Right ventricle myocardium inferior (tissue), 1 donor: Measurements from ENCODE around the gene APBA1. TPM values are rescaled to one million over a fixed set of nuclear protein-coding genes. Genes with fewer than 3 reads are reported as not detected.
A peak's percentile ranks its signal among the peaks of the same experiment; 100 is the strongest.

Experiments used
- ATAC-seq: fragments of 200-7000 bp; cut with Tn5 transposase; one replicate; pipeline ENCODE4 v1.9.1; 2020; ENCODE audit warnings: mild to moderate bottlenecking, moderate library complexity
- DNase-seq: peaks from one replicate; pipeline ENCODE4 v3.0.0; 2021; ENCODE audit errors: missing footprints
- intact Hi-C: fragments of 100-400 bp; cut with DNase I; formaldehyde crosslinking; loops from one replicate; pipeline ENCODE4 v1.11.0; 2022
- long read RNA-seq: library from polyadenylated mRNA; unstranded; transcript quantifications from one replicate; pipeline ENCODE4 v2.0.0, GENCODE V29; 2021
- total RNA-seq: library from RNA; stranded (reverse); fragmentation: NEBNext Ultra II Directional; extraction: Animal tissue kit (Norgen Biotek cat#: 25700); gene quantifications from one replicate; pipeline ENCODE4 v1.2.1, GENCODE V29; 2021
- donor health status: DM: no; HTN: yes; CAD: no; lungs with severe emphysema.

Gene APBA1
- 2.8 TPM for total RNA-seq
- long read RNA-seq, result 0 reads

DNA sequence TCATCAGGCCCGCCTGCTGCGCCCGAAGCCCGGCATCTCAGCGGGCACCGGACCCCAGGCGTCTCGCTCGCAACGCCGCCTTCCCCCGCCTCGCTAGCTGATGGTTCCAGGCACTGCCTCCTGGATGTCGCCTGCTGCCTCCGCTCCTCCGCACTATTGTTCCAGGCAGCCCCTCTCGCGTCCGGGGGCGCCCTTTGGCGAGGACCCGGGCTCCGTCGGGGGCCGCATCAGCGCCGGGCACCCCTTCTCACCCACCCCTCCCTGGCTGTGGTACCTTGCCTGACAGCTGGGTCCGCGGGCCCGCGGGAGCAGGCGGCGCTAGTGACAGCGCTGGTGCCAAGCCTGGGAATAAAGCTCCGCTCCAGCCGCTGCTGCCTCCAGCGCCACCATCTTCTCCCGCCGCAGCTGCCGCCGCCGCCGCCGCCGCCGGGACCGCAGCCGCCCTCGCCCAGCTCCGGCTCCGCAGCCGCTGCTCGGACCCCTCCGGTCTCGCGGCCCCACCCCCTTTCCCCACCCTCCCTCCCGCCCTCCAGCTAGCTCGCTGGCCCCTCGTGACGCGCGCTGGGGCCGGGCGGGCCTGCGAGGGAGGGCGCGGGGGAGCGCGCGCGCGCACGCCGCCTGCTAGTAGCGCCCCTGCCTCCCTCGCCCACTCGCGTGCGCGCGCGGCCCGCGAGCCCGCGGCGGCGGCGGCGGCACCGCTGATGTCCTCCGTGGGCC is at the start of gene APBA1:
APBA1 (minus strand) TSS at position 493 of the 717 bp plus-strand sequence.
- ATAC-seq (peak; percentile 90), DNase-seq (peak; percentile 86)
- intact Hi-C loops, result loop anchor here (1.0 to 5.0 kb wide), 4 partner anchors 88 to 555 kb away; partner anchors contain the start of gene PTAR1

DNA sequence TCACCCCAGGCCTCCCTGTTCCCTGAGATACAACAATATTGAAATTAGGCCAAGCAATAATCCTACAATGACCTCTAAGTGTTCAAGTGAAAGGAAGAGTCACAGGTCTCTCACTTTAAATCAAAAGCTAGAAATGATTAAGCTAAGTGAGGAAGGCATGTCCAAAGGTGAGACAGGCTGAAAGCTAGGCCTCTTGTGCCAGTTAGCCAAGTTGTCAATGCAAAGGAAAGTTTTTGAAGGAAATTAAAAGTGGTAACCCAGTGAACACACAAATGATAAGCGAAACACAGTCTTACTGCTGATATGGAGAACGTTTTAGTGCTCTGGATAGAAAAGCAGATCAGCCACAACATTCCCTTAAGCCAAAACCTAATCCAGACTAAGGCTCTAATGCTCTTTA is 47.8 kb upstream of the APBA1 start:
- intact Hi-C loops, result no loop called here
- no peak for DNase-seq
- no peak for ATAC-seq

DNA sequence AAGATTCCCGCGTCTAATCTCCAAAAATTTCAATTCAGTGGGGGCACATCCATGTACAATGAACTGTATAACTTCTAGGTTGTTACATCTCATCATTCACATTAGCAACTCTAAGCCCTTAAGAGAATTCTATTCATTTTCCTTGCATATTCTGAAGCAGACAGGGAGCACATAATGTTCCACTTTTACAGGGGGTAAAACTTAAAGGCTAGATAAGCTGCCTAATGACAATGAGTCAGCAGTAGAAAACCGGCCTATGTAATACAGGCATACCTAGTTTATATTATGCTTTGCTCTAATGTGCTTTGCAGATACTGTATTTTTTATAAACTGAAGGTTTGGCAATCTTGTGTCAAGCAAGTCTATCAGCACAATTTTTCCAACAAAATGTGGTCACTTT is 47.2 kb upstream of the APBA1 start:
- DNase-seq (no peak), ATAC-seq (no peak)
- intact Hi-C loops, result no loop called here

DNA sequence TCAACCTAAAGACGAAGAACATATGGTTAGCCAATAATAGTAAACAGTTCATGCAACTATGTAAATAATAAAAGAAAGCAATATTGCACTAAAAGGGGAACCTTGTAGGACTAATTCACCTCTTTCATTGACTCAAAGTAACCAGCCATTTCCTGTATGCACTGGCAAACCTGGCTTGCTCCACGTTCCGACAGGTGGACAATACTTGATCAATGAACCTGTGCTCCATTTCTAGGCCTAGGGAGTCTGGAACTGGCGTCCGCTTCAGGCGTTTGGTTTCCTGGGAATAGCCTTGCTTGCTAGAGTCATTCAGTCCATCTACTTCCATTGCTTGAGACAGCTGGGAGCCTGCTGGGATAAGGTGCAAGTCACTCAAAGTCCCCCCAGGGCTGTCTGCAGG is 46.0 kb upstream of the APBA1 start:
- ATAC-seq (no peak), DNase-seq (no peak)
- intact Hi-C loops, result no loop called here

DNA sequence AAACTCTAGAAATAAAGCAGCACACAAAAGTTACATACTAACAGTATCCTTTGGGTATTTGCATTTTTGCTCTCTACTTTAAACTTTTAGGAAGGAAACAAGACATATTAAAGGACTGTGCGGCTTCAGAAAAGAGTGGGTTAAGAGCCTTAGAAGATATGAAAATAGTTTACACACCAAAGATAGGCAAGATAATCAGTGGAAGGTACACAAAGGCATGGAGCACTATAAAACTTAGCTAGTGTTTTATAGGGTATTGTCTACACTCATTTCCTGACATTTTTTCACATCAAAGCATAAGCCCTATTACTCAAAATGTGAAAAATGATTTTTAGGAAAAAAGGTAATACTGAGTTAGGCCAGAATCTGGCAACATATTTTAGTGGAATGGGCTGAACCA is 43.7 kb upstream of the APBA1 start:
- DNase-seq (no peak), ATAC-seq (no peak)
- intact Hi-C loops, result no loop called here

DNA sequence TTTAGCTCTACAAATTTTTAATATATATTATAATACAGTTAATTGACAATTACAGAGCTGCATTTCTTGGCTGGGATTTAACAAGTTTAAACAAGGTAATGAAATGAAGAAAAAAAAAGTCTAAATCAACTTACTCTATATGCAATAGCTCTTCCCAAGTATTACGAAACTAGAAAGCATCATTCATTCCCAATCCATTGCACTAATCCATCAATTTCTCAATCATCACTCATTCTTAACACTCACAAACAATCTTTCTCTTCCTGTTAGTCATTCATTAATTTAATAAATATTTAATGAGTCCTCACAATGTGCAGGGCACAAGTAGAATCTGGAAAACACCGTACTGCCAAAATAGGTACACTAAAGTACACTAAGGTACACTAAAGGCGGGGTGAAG is 42.9 kb upstream of the APBA1 start:
- intact Hi-C loops, result no loop called here
- no peak for ATAC-seq

DNA sequence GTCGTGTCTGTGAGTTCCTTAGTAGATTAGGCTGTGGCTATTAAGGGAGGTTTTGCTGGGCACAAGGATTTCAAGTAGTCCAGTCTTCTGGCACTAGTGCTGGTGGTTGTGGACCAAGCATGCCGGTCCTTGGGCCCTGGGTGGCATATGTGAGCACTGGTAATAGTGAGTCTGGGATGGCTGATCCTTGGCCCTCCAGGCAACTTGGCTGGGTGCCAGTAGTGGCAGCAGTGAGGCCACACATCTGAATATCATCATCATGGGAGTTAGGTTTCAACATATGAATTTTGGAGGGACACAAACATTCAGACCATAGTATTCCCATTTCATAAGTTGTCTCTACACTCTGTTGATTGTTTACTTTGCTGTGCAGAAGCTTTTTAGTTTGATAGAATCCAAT is 25.3 kb upstream of the APBA1 start:
- intact Hi-C loops, result no loop called here
- DNase-seq (peak; percentile 53), ATAC-seq (no peak)

More for the DNA sequence above, 42.9 kb upstream of the APBA1 start:
- DNase-seq, result no peak

DNA sequence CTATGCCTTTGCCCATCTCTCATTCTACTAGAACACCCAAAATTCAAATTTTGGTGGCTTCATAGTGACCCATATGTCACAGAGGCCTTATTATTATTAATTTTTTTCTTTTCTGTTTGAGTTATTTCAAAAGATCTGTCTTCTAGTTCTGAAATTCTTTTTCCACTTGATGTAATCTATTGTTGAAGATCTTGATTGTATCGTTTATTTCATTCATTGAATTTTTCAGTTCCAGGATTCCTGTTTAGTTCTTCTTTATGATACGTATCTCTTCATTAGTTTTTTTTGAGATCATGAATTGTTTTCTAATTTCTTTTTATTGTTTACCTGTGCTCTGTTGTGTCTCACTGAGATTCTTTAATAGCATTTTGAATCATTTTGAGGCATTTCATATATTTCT is 24.6 kb upstream of the APBA1 start:
- intact Hi-C loops, result no loop called here
- DNase-seq, result no peak
- no peak for ATAC-seq

DNA sequence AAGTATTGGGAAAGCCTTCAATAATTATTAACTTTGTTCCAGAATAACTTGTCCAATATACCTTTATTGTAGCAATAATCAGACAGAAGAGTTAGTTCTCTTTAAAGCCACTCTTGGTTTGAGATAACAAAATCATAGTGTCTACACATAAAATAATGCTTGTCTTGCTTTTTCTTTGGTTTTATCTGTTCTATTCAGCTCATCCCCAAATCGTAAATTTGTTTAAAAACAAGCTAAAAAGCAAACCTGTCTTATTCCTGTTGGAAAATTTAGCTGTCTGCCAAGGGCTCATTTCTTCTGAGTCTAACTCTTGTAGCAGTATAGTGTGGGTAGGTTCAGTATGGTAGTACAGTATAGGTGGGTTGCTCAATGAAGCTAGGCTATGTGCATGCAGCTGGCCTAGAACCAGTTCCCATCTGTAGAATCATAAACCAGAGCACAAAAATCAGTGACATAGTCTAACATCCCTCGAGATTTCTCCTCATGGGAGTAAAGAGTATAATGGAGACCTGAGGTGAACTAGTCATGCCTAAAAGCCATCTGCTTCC is 17.9 kb upstream of the APBA1 start:
- no peak for ATAC-seq
- no peak for DNase-seq
- intact Hi-C loops, result no loop called here

DNA sequence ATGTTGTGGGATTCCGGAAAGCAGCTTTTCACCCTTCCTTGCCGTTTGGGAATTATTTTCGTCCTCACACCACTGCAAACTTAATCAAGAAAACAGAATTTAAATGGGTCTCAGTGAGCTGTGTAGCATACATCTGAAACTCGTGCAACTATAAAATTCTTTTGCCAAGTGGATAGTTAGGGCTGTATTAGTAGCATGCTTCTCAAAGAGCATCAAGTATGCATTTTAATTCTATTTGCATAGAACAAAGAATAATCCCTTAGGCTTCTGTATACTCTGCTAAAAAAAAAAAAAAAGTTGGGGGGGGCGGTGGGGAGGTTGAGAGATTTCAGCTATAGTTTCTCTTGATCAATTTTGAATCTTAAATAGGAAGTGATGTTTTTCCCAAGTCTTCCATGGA is 11.8 kb upstream of the APBA1 start:
- no peak for ATAC-seq
- no peak for DNase-seq
- intact Hi-C loops, result no loop called here

DNA sequence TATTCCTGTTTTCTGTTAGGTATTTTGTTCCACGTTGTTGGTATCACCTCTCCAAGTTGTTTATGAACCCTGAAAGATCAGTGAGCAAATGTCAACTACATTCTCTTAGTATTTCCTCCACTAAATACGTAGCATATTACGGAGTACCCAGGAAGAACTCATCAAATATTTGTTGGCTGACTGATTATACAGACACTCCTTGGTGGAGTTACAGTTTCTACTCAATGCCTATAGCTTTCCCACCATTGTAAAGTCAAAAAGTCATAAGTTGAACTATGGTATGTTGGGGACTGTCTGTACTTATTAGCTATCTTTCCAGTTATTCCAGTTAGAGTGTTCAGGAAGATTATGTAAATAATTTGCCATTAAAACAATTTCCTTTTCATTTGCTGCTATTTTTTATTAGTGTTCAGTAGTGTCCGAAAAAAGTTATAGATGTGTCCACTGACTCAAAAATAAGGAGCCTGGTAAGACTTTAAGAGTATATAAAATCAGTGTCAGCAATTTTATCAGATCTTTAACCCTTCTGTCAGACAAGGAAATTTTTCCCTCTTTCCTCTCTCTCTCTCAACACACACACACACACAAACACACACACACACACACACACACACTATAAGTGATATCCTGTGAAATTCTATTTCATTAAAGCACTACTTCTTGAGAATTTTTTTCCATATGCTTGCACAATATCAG is 6.8 kb upstream of the APBA1 start:
- intact Hi-C loops, result no loop called here
- DNase-seq (no peak), ATAC-seq (no peak)

DNA sequence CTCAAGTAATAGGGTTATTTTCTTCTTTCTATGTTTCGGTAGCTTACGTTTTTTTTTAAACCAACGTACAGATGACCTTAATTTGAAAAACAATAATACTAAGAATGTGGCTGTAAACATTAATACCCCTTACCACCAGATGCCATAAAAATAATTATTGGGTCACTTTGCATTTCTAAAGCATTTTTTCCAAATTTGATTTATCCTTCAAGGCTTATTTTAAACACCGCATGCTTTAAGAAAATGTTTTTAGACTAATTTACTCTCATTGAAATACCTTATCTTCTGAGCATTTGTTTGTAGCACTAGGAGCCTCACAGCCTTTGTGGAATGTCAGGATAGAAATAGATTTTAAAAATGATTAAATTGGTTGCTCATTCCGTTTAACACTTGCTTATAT is 5.8 kb upstream of the APBA1 start:
- intact Hi-C loops, result no loop called here
- DNase-seq (no peak), ATAC-seq (no peak)

DNA sequence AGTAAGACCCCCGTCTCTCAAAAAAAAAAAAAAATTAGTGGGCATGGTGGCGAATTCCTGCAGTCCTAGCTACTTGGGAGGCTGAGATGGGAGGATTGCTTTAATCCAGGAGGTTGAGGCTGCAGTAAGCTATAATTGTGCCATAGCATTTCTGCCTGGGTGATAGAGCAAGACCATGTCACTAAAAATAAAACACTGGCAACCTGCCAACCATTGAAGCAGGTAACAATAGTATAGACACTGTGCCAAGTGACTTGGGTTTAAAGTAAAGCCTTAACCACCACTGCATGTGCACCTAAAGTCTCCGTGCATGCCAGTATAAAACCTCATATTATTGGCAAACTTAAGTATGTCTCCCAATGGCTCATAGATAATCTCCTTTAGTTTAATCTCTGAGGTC is 3.4 kb upstream of the APBA1 start:
- intact Hi-C loops, result no loop called here
- ATAC-seq, result no peak
- DNase-seq, result no peak

DNA sequence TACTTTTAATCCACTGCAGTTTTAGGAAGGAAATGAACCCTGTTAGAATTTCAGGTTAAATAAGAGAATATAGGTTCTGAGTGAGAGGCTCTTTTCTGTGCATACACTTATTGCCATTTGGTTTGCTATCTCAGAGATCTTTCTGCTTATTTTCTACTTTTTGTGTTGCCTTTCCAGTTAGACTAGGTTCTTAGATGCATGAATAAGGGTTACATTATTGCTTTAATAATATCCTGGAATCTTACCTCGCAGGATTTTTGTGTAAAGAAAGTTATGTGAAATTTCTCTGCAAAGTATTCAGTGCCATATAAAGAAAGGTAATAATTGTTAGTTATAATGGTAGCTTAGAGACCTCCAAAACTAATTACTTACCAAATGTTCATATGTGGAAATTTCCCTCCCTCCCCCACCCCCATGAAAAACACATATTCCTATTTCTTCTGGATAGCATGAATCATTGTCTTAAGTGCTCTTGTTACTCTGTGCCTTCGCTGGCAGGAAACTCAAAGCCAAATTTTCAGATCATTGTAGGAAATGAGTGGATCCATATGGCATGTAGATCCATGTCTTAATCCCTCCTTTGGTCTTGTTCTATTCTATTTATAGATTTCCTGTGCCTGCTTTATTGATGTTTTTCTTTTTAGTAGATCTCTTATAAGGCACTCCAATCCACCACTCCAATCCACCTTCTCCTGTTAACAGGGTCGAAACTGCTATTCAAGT is 2.7 kb upstream of the APBA1 start:
- ATAC-seq (no peak), DNase-seq (no peak)
- intact Hi-C loops, result loop anchor here (5.0 kb wide), 2 partner anchors 253 to 552 kb away; no protein-coding TSS in a partner anchor

DNA sequence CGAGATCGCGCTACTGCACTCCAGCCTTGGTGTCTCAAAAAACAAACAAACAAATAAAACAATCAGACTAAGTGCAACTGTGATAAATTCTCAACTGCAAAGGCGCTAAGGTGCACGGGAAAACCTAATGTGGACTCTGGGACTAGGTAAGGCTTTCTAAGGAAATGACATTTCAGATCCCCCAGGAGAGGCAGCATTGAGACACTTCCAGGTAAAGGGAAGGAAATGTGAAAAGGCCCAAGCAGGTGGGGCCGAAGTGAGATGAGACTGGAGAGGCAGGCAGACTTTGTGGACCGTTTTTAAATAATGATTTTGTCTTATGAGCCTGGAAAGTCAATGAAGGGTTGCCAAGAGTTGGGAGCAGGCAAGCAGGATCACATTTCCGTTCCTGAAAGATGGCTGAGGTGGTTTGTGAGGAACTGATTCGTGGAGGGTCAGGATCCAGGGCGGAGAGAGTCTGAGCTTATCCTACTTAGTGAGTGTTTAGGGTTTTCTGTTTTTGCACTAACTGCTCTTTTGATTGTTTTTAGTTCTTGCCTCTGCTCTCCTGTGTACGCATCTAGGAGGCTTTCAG is 2.0 kb upstream of the APBA1 start:
- intact Hi-C loops, result loop anchor here (5.0 kb wide), 2 partner anchors 252 to 553 kb away; no protein-coding TSS in a partner anchor
- DNase-seq (no peak), ATAC-seq (no peak)

DNA sequence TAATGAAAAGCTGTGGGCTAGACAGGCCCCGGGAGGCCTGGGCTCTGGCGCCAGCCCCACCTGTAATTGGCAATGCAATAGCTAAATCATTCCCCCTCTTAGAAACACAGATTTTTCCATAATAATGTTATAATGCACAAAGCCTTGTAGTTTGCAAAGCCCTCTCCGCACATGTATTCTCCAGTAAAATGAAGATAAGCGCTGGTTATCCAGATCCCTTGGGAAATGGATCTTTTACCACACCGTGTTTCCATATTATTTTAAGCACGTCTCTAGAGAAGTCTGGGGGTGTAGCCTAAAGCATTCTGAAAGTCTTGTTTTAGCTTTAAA is 1.1 kb upstream of the APBA1 start:
- intact Hi-C loops, result loop anchor here (1.0 to 5.0 kb wide), 4 partner anchors 204 to 554 kb away; no protein-coding TSS in a partner anchor
- ATAC-seq, result no peak

DNA sequence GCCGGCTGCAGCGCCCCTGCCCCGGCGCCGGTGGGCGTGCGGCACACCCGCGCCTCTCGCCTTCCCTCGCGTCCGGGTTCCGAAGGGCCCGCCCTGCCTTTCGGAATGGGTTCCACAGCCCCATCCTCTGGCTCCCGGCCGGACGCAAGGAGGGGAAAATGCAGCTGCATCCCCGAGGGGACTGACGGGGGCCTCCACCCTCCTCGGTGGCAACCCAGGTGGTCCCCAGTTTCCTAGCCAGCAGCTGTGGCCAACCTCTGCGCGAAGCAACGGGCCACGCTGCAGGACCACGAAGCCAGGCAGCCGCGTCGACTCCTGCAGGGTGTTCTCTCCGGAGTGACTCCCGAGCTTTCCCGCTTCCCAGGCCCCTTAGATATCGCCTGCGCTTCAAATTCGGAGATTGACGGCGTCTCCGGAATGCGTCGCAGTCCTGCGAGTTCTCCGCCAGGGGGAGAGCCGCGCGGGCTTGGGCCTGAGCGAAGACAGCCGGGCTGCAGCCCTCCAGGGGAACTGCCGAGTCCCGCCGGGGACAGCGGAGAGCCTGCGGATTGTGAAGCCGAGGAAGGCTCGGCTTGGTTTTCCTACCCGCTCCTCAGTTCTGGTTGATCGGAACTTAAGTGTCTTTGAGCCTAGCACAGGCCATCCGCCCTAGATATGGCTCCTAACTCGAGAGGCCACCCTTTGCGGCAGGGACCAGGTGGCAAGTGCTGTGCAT is 582 bp upstream of the APBA1 start:
- ATAC-seq (peak; percentile 91), DNase-seq (peak; percentile 91)
- intact Hi-C loops, result loop anchor here (1.0 to 5.0 kb wide), 5 partner anchors 88 to 555 kb away; partner anchors contain the start of gene PTAR1

More for the DNA sequence above, 1.1 kb upstream of the APBA1 start:
- DNase-seq, result no peak

DNA sequence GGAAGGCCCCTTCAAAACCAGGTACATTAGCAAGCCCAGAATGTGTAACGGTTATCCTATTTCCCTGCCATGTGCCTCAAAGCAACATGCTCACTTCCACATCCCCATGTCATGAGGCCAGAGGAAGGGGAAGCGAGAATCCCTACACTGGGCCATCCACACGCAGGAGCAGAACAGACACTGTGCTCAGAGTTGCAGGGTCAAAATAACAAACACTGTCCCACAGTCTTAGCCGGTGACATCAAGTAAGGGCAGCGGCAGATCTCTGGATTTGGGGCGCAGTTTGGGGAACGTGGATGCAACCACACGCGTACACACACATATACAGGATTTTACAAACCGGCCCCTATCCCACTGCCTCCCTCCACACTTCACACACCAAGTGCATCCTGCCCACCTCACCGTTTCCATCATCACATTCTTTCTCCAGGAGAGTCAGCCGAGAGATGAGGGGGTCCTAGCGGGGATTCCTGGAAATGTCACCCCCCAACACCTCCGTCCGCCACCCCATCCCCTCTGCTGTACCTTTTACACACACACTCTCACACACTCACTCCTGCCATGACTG is 776 bp downstream of the APBA1 start:
- intact Hi-C loops, result loop anchor here (5.0 kb wide), 2 partner anchors 249 to 556 kb away; no protein-coding TSS in a partner anchor
- ATAC-seq, result peak; percentile 40

More for the DNA sequence above, 776 bp downstream of the APBA1 start:
- no peak for DNase-seq
